ENCODE measurements around the gene GALNTL6. TPM values are rescaled to one million over a fixed set of nuclear protein-coding genes. Genes with fewer than 3 reads are reported as not detected.

The GALNTL6 gene
- total and polyA plus RNA-seq, 7 donors: 0.14 to 2.5 (median 0.42) TPM; not detected in 1

DNA sequence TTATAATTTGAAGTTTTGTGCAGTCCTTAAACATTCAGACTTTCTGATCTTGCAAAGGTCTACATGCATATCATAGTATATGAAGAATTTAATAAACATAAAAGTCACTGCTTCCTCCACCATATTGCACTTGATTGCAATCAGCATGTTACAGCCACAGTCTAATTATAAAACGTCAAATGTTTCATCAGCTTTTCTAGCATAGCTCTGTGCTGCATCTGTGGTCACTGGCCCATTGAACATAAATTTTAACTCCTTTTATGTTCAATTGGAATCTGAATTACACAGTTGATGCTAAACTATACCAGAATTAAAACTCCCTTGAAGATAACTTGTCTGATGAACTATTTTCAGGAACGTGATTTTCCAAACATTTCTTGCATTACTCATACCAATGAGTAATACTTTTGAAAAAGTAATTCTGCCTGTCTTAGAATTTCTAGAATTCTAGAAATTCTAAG lies 329.1 kb downstream of the GALNTL6 start:
- intact Hi-C loops (cut with DNase I): no loop called here
- no peak overlapping the region for H3K4me3 ChIP-seq
- H3K27me3 ChIP-seq: no peaks in the 10 kb centered on the region
- 50 to 56% methylated on average over 2 of the region's 2 CpGs for WGBS, 2 donors
- TF ChIP-seq, protein P1, sequence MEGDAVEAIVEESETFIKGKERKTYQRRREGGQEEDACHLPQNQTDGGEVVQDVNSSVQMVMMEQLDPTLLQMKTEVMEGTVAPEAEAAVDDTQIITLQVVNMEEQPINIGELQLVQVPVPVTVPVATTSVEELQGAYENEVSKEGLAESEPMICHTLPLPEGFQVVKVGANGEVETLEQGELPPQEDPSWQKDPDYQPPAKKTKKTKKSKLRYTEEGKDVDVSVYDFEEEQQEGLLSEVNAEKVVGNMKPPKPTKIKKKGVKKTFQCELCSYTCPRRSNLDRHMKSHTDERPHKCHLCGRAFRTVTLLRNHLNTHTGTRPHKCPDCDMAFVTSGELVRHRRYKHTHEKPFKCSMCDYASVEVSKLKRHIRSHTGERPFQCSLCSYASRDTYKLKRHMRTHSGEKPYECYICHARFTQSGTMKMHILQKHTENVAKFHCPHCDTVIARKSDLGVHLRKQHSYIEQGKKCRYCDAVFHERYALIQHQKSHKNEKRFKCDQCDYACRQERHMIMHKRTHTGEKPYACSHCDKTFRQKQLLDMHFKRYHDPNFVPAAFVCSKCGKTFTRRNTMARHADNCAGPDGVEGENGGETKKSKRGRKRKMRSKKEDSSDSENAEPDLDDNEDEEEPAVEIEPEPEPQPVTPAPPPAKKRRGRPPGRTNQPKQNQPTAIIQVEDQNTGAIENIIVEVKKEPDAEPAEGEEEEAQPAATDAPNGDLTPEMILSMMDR (IDR thresholded peaks at IDR 0.05): no peak
- TF ChIP-seq EP300 (IDR thresholded peaks at IDR 0.05) (no peak), POLR2A (IDR thresholded peaks at IDR 0.05) (no peak), POLR2AphosphoS5 (IDR thresholded peaks at IDR 0.05) (no peak)
- H3K36me3 ChIP-seq: no peaks in the 10 kb centered on the region
- H3K4me1 ChIP-seq: no peaks in the 10 kb centered on the region
- H3K27ac ChIP-seq: no peak overlapping the region
- H3K9me3 ChIP-seq: no peaks in the 10 kb centered on the region
- no peak for DNase-seq

- Histone ChIP-seq H3K27ac (no peak overlapping the region), H3K9me3 (no peaks in the 10 kb centered on the region), H3K4me1 (no peaks in the 10 kb centered on the region), H3K36me3 (no peaks in the 10 kb centered on the region), H3K4me3 (no peak overlapping the region), H3K27me3 (no peaks in the 10 kb centered on the region)
- TF ChIP-seq POLR2A (IDR thresholded peaks at IDR 0.05) (no peak), EP300 (IDR thresholded peaks at IDR 0.05) (no peak), POLR2AphosphoS5 (IDR thresholded peaks at IDR 0.05) (no peak)
- TF ChIP-seq, protein P1 (IDR thresholded peaks at IDR 0.05): no peak
- intact Hi-C loops (cut with DNase I): no loop called here
- 36 to 40% methylated on average over 3 of the region's 3 CpGs for WGBS, 2 donors
- DNase-seq: no peak
These were observed 330.6 kb downstream of the GALNTL6 start for GRCh38 chr4:172143605-172144314.

- WGBS, 2 donors: 18 to 43% methylated on average over 2 of the region's 2 CpGs
- no peaks in the 10 kb centered on the region for H3K4me1 ChIP-seq
- no peaks in the 10 kb centered on the region for H3K9me3 ChIP-seq
- no peak overlapping the region for H3K4me3 ChIP-seq
- TF ChIP-seq EP300 (IDR thresholded peaks at IDR 0.05) (no peak), POLR2AphosphoS5 (IDR thresholded peaks at IDR 0.05) (no peak), POLR2A (IDR thresholded peaks at IDR 0.05) (no peak)
- TF ChIP-seq, protein P1 (IDR thresholded peaks at IDR 0.05): no peak
- no peaks in the 10 kb centered on the region for H3K27me3 ChIP-seq
- no peak for DNase-seq
- intact Hi-C loops (cut with DNase I): no loop called here
- no peak overlapping the region for H3K27ac ChIP-seq
- no peaks in the 10 kb centered on the region for H3K36me3 ChIP-seq
These were observed 334.5 kb downstream of the GALNTL6 start for GRCh38 chr4:172147687-172148086.

GRCh38 chr4:172149329-172149728 lies 336.1 kb downstream of the GALNTL6 start:
- Histone ChIP-seq H3K4me3 (no peak overlapping the region), H3K4me1 (no peaks in the 10 kb centered on the region), H3K27ac (no peak overlapping the region), H3K27me3 (no peaks in the 10 kb centered on the region), H3K9me3 (no peaks in the 10 kb centered on the region), H3K36me3 (no peaks in the 10 kb centered on the region)
- intact Hi-C loops (cut with DNase I): no loop called here
- DNase-seq: no peak
- WGBS, 2 donors: 70 to 73% methylated on average over 5 of the region's 5 CpGs
- TF ChIP-seq POLR2A (IDR thresholded peaks at IDR 0.05) (no peak), POLR2AphosphoS5 (IDR thresholded peaks at IDR 0.05) (no peak), EP300 (IDR thresholded peaks at IDR 0.05) (no peak)
- TF ChIP-seq, protein P1 (IDR thresholded peaks at IDR 0.05): no peak
